ENCODE measurements around the gene CBY3. TPM values are rescaled to one million over a fixed set of nuclear protein-coding genes. Genes with fewer than 3 reads are reported as not detected.
A peak's percentile ranks its signal among the peaks of the same experiment; 100 is the strongest.
"Not testable (repeated sequence)": the region's sequence is repeated elsewhere in the genome, so short reads cannot be mapped to it uniquely, and the experiment has no call there.

Gene CBY3
- total RNA-seq, 1 donor = 0.52 TPM

GRCh38 chr5:179696603-179697002 is 15.8 kb upstream of the CBY3 start:
- Histone ChIP-seq H3K9me3 (ENCODE audit: low read depth, low read length) (no peaks in the 10 kb centered on the region), H3K27me3 (ENCODE audit: insufficient read depth, low read length) (no peaks in the 10 kb centered on the region), H3K4me1 (ENCODE audit: insufficient read depth, low read length) (peaks cover 47% of the 10 kb centered on the region), H3K4me3 (ENCODE audit: low read length) (no peak overlapping the region)

- Histone ChIP-seq H3K4me3 (ENCODE audit: low read length) (no peak overlapping the region), H3K4me1 (ENCODE audit: insufficient read depth, low read length) (peaks cover 30% of the 10 kb centered on the region), H3K27me3 (ENCODE audit: insufficient read depth, low read length) (no peaks in the 10 kb centered on the region), H3K9me3 (ENCODE audit: low read depth, low read length) (no peaks in the 10 kb centered on the region)
Measured at GRCh38 chr5:179694561-179694960, 13.7 kb upstream of the CBY3 start.

DNA sequence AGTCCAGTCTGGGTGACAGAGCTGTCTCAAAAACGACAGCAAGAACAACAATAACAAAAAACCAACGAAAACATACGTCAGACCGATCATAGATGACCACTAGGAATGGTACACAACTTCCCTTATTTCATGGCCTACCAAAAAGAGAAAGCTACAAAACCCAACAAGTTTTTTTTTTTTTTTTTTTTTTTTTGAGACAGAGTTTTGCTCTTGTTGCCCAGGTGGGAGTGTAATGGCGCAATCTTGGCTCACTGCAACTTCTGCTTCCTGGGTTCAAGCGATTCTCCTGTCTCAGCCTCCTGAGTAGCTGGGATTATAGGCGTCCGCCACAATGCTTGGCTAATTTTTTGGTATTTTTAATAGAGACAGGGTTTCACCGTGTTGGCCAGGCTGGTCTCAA is 8.4 kb upstream of the CBY3 start:
- not testable (repeated sequence) for H3K4me3 ChIP-seq (ENCODE audit: low read length); H3K27me3 ChIP-seq (ENCODE audit: insufficient read depth, low read length); H3K9me3 ChIP-seq (ENCODE audit: low read depth, low read length); H3K4me1 ChIP-seq (ENCODE audit: insufficient read depth, low read length)

GRCh38 chr5:179680014-179680779 is 637 bp downstream of the CBY3 start:
- Histone ChIP-seq H3K4me1 (ENCODE audit: insufficient read depth, low read length) (peaks cover 30% of the 10 kb centered on the region), H3K27me3 (ENCODE audit: insufficient read depth, low read length) (no peaks in the 10 kb centered on the region), H3K9me3 (ENCODE audit: low read depth, low read length) (no peaks in the 10 kb centered on the region), H3K4me3 (ENCODE audit: low read length) (no peak overlapping the region)

DNA sequence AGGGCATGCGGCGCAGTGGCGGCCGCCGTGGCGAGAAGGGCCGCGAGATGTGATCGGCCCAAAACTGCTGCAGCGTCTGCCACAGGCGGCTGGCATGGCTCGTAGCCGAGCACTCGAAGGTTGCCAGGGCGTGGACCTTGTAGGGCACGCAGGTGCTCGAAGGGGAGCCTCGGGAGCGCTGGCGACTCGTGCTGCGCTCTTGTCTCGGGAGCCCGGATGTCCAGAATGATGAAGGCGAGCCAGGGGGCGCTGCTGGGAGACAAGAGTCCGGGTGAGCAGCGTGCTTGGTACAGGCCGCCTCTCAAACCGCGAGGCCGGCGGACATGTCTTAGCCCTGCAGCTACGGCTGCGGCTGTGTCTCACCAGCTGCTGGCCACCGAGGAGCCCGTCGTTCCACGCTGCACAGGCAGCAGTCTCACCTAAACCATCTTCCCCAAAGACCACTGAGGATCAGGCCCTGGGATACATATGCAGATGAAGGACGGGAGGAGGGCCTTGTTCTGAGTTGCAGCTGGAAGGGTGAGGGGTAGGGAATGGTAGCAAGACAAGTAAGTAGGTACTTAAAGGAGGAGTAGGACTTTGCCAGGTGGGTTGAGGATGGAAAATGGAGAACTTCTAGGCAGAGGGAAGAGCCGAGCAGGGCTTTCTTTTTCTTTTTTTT is 1.7 kb downstream of the CBY3 start:
- peaks cover 30% of the 10 kb centered on the region for H3K4me1 ChIP-seq (ENCODE audit: insufficient read depth, low read length)
- H3K9me3 ChIP-seq (ENCODE audit: low read depth, low read length) = no peaks in the 10 kb centered on the region
- H3K27me3 ChIP-seq (ENCODE audit: insufficient read depth, low read length) = no peaks in the 10 kb centered on the region
- peak overlapping the region; percentile 73 for H3K4me3 ChIP-seq (ENCODE audit: low read length)

- peak overlapping the region; percentile 73 for H3K4me3 ChIP-seq (ENCODE audit: low read length)
- peaks cover 30% of the 10 kb centered on the region for H3K4me1 ChIP-seq (ENCODE audit: insufficient read depth, low read length)
- no peaks in the 10 kb centered on the region for H3K9me3 ChIP-seq (ENCODE audit: low read depth, low read length)
- no peaks in the 10 kb centered on the region for H3K27me3 ChIP-seq (ENCODE audit: insufficient read depth, low read length)
Measured at GRCh38 chr5:179678223-179679013, 2.4 kb downstream of the CBY3 start.

GRCh38 chr5:179668391-179668790 is 12.4 kb downstream of the CBY3 start:
- Histone ChIP-seq H3K4me3 (ENCODE audit: low read length) (no peak overlapping the region), H3K4me1 (ENCODE audit: insufficient read depth, low read length) (no peaks in the 10 kb centered on the region), H3K9me3 (ENCODE audit: low read depth, low read length) (no peaks in the 10 kb centered on the region), H3K27me3 (ENCODE audit: insufficient read depth, low read length) (no peaks in the 10 kb centered on the region)

DNA sequence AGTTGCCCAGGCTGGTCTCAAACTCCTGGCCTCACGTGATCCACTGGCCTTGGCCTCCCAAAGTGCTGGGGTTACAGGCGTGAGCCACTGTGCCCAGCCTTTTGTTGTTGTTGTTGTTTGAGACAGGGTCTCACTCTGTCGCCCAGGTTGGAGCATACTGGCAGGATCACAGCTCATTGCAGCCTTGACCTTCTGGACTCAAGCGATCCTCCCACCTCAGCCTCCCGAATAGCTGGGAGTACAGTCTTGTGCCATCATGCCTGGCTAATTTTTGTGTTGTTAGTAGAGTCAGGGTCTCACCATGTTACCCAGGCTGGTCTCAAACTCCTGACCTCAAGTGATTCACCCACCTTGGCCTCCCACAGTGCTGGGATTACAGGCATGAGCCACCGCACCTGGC is 19.2 kb downstream of the CBY3 start:
- not testable (repeated sequence) for H3K9me3 ChIP-seq (ENCODE audit: low read depth, low read length); H3K4me1 ChIP-seq (ENCODE audit: insufficient read depth, low read length); H3K4me3 ChIP-seq (ENCODE audit: low read length); H3K27me3 ChIP-seq (ENCODE audit: insufficient read depth, low read length)

DNA sequence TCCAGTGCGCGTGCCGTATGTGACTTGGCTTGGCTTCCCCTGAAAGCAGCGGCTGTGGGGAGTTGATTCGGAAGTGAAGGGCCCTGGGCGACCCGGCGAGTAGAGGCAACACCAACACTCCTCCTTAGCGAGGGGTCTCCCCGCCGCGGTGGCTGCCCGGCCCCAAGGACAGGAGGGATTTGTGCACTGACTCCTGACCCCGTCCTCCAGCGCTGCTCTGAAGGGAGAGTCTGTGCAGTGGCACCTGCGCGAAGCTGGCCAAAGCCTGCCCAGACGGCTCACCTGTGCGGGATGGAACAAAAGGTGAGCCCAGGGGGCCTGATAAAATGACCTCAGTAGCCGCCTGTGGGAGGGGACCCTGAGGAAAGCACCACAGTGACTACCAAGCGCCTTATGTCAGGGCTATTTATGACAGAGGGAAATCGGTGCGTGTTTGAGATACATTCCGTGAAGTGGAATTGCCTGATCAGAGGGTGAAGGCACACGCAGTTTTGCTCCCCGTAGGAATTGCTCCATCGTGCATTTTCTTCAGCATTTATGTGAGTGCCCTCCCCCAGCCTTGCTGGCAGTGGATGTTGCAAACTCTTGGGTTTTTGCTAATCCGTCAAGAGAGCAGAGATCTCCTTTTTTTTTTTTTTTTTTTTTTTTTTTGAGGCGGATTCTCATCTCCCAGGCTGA is 22.5 kb downstream of the CBY3 start:
- not testable (repeated sequence) for H3K27me3 ChIP-seq (ENCODE audit: insufficient read depth, low read length); H3K9me3 ChIP-seq (ENCODE audit: low read depth, low read length); H3K4me1 ChIP-seq (ENCODE audit: insufficient read depth, low read length)
- peak overlapping the region; percentile 23 for H3K4me3 ChIP-seq (ENCODE audit: low read length)

DNA sequence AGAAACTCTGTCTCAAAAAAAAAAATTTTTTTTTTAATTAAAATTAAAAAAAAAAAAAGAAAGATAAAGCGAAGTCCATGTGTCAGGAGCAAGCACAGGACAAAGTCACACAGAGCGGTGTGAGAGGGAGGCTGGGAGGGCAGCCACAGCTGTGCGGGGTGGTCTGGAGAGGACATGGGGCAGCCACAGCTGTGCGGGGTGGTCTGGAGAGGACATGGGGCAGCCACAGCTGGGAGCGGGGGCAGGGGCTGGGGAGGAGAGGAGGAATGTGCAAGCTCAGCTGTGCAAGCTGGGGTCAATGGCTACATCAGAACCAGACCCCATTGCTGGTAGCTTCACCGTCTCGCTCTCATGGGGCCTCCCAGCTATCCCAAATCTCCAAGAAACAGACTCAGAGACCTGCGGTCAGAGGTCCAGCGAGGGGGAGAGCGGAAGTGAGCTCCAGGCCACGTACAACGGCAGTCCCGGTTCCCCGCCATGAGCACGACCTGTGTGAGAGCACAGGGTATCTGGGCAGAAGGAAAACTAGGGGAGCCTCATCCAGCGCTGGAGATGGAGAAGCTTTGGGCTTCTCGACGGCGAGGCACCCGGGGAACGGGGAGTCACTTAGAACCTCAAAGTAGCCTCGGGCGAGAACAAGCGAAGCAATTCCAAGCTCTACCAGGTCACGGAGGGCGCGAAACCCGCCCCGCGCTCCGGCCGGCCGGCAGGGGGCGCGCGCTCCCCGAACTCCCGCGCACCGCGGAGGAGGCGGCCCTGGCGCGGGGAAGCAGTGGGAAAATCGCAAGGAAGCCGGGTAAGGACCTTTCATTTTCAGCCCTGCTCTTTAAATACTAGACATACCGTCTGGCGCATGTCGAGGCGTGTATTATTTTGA is 23.3 kb downstream of the CBY3 start:
- H3K4me1 ChIP-seq (ENCODE audit: insufficient read depth, low read length); H3K4me3 ChIP-seq (ENCODE audit: low read length); H3K9me3 ChIP-seq (ENCODE audit: low read depth, low read length); H3K27me3 ChIP-seq (ENCODE audit: insufficient read depth, low read length): not testable (repeated sequence)

DNA sequence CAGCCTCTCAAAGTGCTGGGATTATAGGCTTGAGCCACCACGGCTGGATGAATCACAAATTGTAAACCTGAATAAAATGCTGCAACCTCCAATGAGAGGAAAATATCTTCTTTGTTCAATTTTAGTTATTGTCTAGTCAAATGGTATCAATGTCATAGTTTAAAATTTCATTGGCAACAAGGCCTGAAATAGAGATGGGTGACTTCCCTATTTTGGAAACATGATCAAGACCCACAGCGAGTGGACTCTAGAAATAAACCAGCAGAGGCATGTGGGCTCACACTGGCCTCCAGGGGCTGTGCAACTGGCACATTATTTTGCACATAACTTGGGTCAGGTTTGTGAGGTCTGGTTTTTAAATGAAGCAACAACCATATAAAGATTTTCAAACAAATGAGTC is 27.7 kb downstream of the CBY3 start:
- H3K27me3 ChIP-seq (ENCODE audit: insufficient read depth, low read length); H3K4me1 ChIP-seq (ENCODE audit: insufficient read depth, low read length); H3K4me3 ChIP-seq (ENCODE audit: low read length); H3K9me3 ChIP-seq (ENCODE audit: low read depth, low read length): not testable (repeated sequence)

DNA sequence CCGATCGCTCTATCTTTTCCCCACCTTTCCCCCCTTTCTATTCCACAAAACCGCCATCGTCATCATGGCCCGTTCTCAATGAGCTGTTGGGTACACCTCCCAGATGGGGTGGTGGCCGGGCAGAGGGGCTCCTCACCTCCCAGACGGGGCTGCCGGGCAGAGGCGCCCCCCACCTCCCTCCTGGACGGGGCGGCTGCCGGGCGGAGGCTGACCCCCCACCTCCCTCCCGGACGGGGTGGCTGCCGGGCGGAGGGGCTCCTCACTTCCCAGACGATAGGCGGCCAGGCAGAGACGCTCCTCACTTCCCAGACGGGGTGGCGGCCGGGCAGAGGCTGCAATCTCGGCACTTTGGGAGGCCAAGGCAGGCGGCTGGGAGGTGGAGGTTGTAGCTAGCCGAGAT is 30.6 kb downstream of the CBY3 start:
- H3K4me3 ChIP-seq (ENCODE audit: low read length); H3K27me3 ChIP-seq (ENCODE audit: insufficient read depth, low read length); H3K9me3 ChIP-seq (ENCODE audit: low read depth, low read length); H3K4me1 ChIP-seq (ENCODE audit: insufficient read depth, low read length): not testable (repeated sequence)

DNA sequence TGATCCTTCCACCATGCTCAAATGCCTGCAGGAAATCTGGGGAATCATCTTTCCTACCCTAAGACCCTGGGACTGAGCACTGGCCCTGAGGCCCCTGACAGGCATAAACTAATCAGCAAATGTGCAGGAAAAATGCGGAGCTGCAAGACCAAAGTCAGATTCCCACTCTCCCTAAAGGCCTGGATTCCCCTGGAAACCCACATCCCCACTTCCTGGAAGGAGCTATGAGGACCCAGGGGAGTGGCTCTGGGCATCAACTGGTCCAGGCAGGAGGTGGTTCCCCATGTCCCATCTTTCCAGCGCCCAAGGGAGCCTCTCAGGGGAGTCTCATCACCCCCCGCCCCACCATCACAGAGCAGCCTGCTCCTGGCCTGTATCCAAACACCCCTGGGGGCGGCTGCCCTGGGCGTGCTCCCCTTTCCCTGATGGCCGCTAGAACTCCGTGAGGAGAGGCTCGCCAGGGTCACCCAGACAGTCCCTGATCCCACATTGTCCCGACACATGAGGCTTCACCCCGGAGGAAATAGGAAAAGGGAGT is 31.6 kb downstream of the CBY3 start:
- not testable (repeated sequence) for H3K4me1 ChIP-seq (ENCODE audit: insufficient read depth, low read length); H3K4me3 ChIP-seq (ENCODE audit: low read length); H3K27me3 ChIP-seq (ENCODE audit: insufficient read depth, low read length); H3K9me3 ChIP-seq (ENCODE audit: low read depth, low read length)

GRCh38 chr5:179648410-179648809 is 32.4 kb downstream of the CBY3 start:
- Histone ChIP-seq H3K27me3 (ENCODE audit: insufficient read depth, low read length) (no peaks in the 10 kb centered on the region), H3K4me3 (ENCODE audit: low read length) (no peak overlapping the region), H3K4me1 (ENCODE audit: insufficient read depth, low read length) (no peaks in the 10 kb centered on the region), H3K9me3 (ENCODE audit: low read depth, low read length) (no peaks in the 10 kb centered on the region)

All from mononuclear cell (primary cell).